ENCODE results near the gene BORCS5.

- no peak for TF ChIP-seq POLR2AphosphoS5 (IDR thresholded peaks at IDR 0.05; ENCODE audit: insufficient read depth in 1 of 2, low read depth in 1 of 2)
- TF ChIP-seq CTCF (IDR thresholded peaks at IDR 0.05) = no peak
These were observed 84.5 kb downstream of the BORCS5 start for GRCh38 chr12:12441429-12441807.
